SK-N-SH (cell line): ENCODE measurements around the gene PRKG1. TPM values are rescaled to one million over a fixed set of nuclear protein-coding genes. Genes with fewer than 3 reads are reported as not detected.

Source experiments
- CTCF ChIA-PET: fragments of 300-600, 350-600 bp; formaldehyde crosslinking; extraction: SDS; loops from one replicate; lab custom pipeline; 2021; lab: Yijun Ruan, JAX
- POLR2A ChIA-PET: fragments of 350-600 bp; sonication (Branson Sonifier 250); formaldehyde crosslinking; extraction: SDS; loops from one replicate; lab custom pipeline; 2020; ENCODE audit warnings: antibody characterized with exemption, inconsistent platforms; lab: Yijun Ruan, JAX
- DNase-seq: peaks from one replicate; pipeline ENCODE4 v3.0.0; 2012
- H2AFZ ChIP-seq: fragments of 200-600 bp; sonication (generic); 2 replicates; pipeline ENCODE4 v1.8.1; 2016; ENCODE audit warnings: antibody characterized with exemption, mild to moderate bottlenecking, low read depth
- H3F3A ChIP-seq: fragments of 200-600 bp; sonication (generic); replicated peaks from 2 replicates; pipeline ENCODE3; 2016; ENCODE audit warnings: antibody characterized with exemption, mild to moderate bottlenecking; ENCODE audit not compliant: insufficient read depth
- H3K27ac ChIP-seq, 2 experiments: fragments of 200-500 bp in 1 of 2; fragments of 200-600 bp in 1 of 2; sonication (Bioruptor generic) in 1 of 2; sonication (generic), shearing (Covaris generic) in 1 of 2; 2 replicates each; pipeline versions ENCODE4 v1.5.1 to v1.6.1; 2014 to 2016; ENCODE audit warnings: low read depth in 2 of 2, inconsistent platforms in 1 of 2, low read length in 1 of 2, mild to moderate bottlenecking in 1 of 2, mixed read lengths in 1 of 2
- H3K27me3 ChIP-seq: fragments of 200-600 bp; sonication (generic), shearing (Covaris generic); 2 replicates; pipeline ENCODE4 v1.6.1; 2016; ENCODE audit warnings: mixed run types; ENCODE audit not compliant: insufficient read depth
- H3K36me3 ChIP-seq, 2 experiments: fragments of 200-500 bp in 1 of 2; fragments of 200-600 bp in 1 of 2; sonication (Bioruptor generic) in 1 of 2; sonication (generic) in 1 of 2; replicated peaks in 1 of 2; 2 replicates each; pipeline versions ENCODE3 to v1.5.1; 2014 to 2016; ENCODE audit warnings: low read length in 1 of 2, mild to moderate bottlenecking in 1 of 2; ENCODE audit not compliant: insufficient read depth in 2 of 2, control insufficient read depth in 1 of 2
- H3K4me1 ChIP-seq, 2 experiments: fragments of 200-500 bp in 1 of 2; fragments of 200-600 bp in 1 of 2; sonication (Bioruptor generic) in 1 of 2; sonication (generic), shearing (Covaris generic) in 1 of 2; 2 replicates each; pipeline versions ENCODE4 v1.5.1 to v1.6.1; 2014 to 2016; ENCODE audit warnings: low read depth in 1 of 2, low read length in 1 of 2, mixed run types in 1 of 2; ENCODE audit not compliant: insufficient read depth in 2 of 2, control insufficient read depth in 1 of 2
- H3K4me2 ChIP-seq: fragments of 200-600 bp; sonication (generic), shearing (Covaris generic); 2 replicates; pipeline ENCODE4 v1.6.1; 2017; ENCODE audit warnings: mixed run types
- H3K4me3 ChIP-seq, 2 experiments: fragments of 200-500 bp in 1 of 2; fragments of 200-600 bp in 1 of 2; sonication (Bioruptor generic) in 1 of 2; sonication (generic), shearing (Covaris generic) in 1 of 2; 2 replicates each; pipeline versions ENCODE4 v1.5.1 to v1.8.1; 2014 to 2016; ENCODE audit warnings: low read depth in 2 of 2, inconsistent platforms in 1 of 2, low read length in 1 of 2, mild to moderate bottlenecking in 1 of 2, mixed read lengths in 1 of 2, moderate library complexity in 1 of 2
- H3K79me2 ChIP-seq: fragments of 200-600 bp; sonication (generic); 2 replicates; pipeline ENCODE4 v1.8.1; 2017; ENCODE audit warnings: mild to moderate bottlenecking; ENCODE audit not compliant: insufficient read depth
- H3K9ac ChIP-seq: fragments of 200-600 bp; sonication (generic); 2 replicates; pipeline ENCODE4 v1.6.1; 2017; ENCODE audit warnings: mixed run types
- H3K9me2 ChIP-seq: fragments of 200-600 bp; sonication (generic); 2 replicates; pipeline ENCODE4 v1.6.1; 2017; ENCODE audit warnings: mixed run types
- H3K9me3 ChIP-seq: fragments of 200-600 bp; sonication (generic); 2 replicates; pipeline ENCODE4 v1.6.1; 2017; ENCODE audit warnings: mixed run types, mild to moderate bottlenecking, moderate library complexity
- H4K20me1 ChIP-seq: fragments of 200-600 bp; sonication (generic); 2 replicates; pipeline ENCODE4 v1.6.1; 2017; ENCODE audit warnings: mild to moderate bottlenecking, mixed run types; ENCODE audit not compliant: insufficient read depth
- FOSL2 ChIP-seq: IDR thresholded peaks from 2 replicates; pipeline ENCODE4 v1.4.0; 2012; ENCODE audit warnings: low read depth, mild to moderate bottlenecking, moderate library complexity, borderline replicate concordance
- GABPA ChIP-seq: IDR thresholded peaks from 2 replicates; pipeline ENCODE4 v1.4.0; 2012; ENCODE audit warnings: low read depth, mild to moderate bottlenecking
- GATA2 ChIP-seq: sonication (generic); formaldehyde crosslinking; IDR thresholded peaks from 2 replicates; pipeline ENCODE4 v1.5.0; 2020; ENCODE audit warnings: mild to moderate bottlenecking, missing genetic modification reagents
- MEF2A ChIP-seq: IDR thresholded peaks from 2 replicates; pipeline ENCODE4 v1.4.0; 2012; ENCODE audit warnings: low read depth, borderline replicate concordance
- NFIC ChIP-seq: IDR thresholded peaks from 2 replicates; pipeline ENCODE4 v1.4.0; 2012; ENCODE audit warnings: borderline replicate concordance
- POLR2AphosphoS5 ChIP-seq: IDR thresholded peaks from 2 replicates; pipeline ENCODE4 v1.6.1; 2012; ENCODE audit warnings: low read depth, low read length
- RCOR1 ChIP-seq: fragments of 150-350 bp; IDR thresholded peaks from 2 replicates; pipeline ENCODE4 v1.6.1; 2017; ENCODE audit warnings: antibody characterized with exemption, low read length
- RFX5 ChIP-seq: IDR thresholded peaks from 2 replicates; pipeline ENCODE4 v1.6.1; 2012; ENCODE audit warnings: mild to moderate bottlenecking, improper control_type of control experiment, low read length
- SMC3 ChIP-seq: IDR thresholded peaks from 2 replicates; pipeline ENCODE4 v1.6.1; 2012; ENCODE audit warnings: low read depth, low read length, improper control_type of control experiment
- TCF12 ChIP-seq: IDR thresholded peaks from 2 replicates; pipeline ENCODE4 v1.4.0; 2012
- WGBS: methylation state at CpG from one replicate; pipeline ENCODE4 v1.1.6; 2017; ENCODE audit warnings: low lambda C conversion rate; 5-methylcytosine and 5-hydroxymethylcytosine counted together
- polyA plus RNA-seq, 3 experiments: library from polyadenylated mRNA; depleted of rRNA; stranded (reverse); fragments of >200 nt; gene quantifications; 2 replicates each; pipeline ENCODE4 v1.2.3, GENCODE V29; 2012
- TF ChIP-seq, protein P1 (sequence below): IDR thresholded peaks from 2 replicates; pipeline ENCODE4; 2012
- TF ChIP-seq, protein P2 (sequence below): IDR thresholded peaks from 2 replicates; pipeline ENCODE4 v1.4.0; 2012; ENCODE audit warnings: low read depth
- TF ChIP-seq, protein P3 (sequence below): fragments of 150-350 bp; IDR thresholded peaks from 2 replicates; pipeline ENCODE4 v1.6.1; 2017; ENCODE audit warnings: antibody characterized with exemption, low read length, low read depth, borderline replicate concordance
- TF ChIP-seq, protein P4 (sequence below): IDR thresholded peaks from 2 replicates; pipeline ENCODE4 v1.4.0; 2012; ENCODE audit warnings: low read depth, borderline replicate concordance
- TF ChIP-seq, protein P5 (sequence below): fragments of 200-600 bp; sonication (generic); IDR thresholded peaks from 2 replicates; pipeline ENCODE4 v1.6.1; 2017; ENCODE audit warnings: antibody characterized with exemption, mild to moderate bottlenecking, moderate library complexity
- TF ChIP-seq, protein P6 (sequence below): IDR thresholded peaks from 2 replicates; pipeline ENCODE4 v1.4.0; 2012; ENCODE audit warnings: low read depth, borderline replicate concordance

PRKG1 gene
- polyA plus RNA-seq, 1 of the 3 experiments (the other 2 are of a cell fraction), result 4.1 TPM

DNA sequence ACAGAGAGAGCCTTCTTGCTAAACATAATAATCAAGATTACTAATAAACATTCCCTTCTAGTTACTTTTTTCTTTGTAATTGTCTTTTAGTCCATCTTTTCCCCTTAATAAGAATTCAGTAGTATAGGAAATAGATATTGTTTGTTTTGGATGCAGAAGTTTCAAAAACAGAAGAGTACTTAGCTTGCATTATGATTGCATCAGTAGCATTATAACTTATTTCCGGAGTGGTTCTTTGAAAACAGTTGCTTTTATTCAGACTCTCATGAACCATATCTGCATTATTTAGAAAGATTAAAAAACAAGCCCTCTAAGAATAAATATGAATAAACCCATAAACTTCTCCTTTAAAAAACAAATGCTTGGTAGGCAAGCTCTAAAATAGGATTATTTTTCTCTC is 1205.8 kb downstream of the PRKG1 start (continued):
- TF ChIP-seq, protein P1, sequence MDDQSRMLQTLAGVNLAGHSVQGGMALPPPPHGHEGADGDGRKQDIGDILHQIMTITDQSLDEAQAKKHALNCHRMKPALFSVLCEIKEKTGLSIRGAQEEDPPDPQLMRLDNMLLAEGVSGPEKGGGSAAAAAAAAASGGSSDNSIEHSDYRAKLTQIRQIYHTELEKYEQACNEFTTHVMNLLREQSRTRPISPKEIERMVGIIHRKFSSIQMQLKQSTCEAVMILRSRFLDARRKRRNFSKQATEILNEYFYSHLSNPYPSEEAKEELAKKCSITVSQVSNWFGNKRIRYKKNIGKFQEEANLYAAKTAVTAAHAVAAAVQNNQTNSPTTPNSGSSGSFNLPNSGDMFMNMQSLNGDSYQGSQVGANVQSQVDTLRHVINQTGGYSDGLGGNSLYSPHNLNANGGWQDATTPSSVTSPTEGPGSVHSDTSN, result no peak

DNA sequence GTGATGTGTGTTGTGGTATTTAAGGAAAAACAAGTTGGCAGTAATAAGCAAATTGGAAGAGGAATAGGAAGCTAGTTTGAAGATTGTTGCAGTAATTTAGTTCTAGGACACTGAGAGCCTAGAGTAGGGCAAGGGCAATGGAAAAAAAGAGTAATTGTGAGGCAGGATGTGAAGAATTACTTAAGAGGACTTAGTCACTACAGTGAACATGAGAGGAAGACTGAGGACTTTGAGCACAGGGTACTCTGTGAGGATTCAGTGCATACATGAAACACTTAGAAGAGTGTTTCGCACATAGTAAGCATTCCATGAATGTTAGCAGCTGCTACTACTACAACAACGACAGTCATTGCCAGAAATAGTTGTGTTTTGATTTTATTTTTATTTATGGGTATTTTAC is 1208.9 kb downstream of the PRKG1 start:
- H3K36me3 ChIP-seq, result no peaks in the 10 kb centered on the region
- no peak overlapping the region for H3K4me2 ChIP-seq
- H3K79me2 ChIP-seq, result no peaks in the 10 kb centered on the region
- H3K9me2 ChIP-seq, result no peaks in the 10 kb centered on the region
- no peak overlapping the region for H3K4me3 ChIP-seq
- no peak overlapping the region for H3K27ac ChIP-seq
- POLR2A ChIA-PET, result no interaction called here
- H3F3A ChIP-seq, result no peaks in the 10 kb centered on the region
- H3K9ac ChIP-seq, result no peak overlapping the region
- H3K27me3 ChIP-seq, result no peaks in the 10 kb centered on the region
- no peak for DNase-seq
- no peaks in the 10 kb centered on the region for H3K9me3 ChIP-seq
- H3K4me1 ChIP-seq, result no peaks in the 10 kb centered on the region
- no peak overlapping the region for H2AFZ ChIP-seq
- no peak for TF ChIP-seq POLR2AphosphoS5
- TF ChIP-seq, protein P2, sequence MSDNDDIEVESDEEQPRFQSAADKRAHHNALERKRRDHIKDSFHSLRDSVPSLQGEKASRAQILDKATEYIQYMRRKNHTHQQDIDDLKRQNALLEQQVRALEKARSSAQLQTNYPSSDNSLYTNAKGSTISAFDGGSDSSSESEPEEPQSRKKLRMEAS, result no peak
- TF ChIP-seq NFIC, result no peak
- no peak for TF ChIP-seq SMC3
- TF ChIP-seq, protein P3, sequence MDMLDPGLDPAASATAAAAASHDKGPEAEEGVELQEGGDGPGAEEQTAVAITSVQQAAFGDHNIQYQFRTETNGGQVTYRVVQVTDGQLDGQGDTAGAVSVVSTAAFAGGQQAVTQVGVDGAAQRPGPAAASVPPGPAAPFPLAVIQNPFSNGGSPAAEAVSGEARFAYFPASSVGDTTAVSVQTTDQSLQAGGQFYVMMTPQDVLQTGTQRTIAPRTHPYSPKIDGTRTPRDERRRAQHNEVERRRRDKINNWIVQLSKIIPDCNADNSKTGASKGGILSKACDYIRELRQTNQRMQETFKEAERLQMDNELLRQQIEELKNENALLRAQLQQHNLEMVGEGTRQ, result no peak
- TF ChIP-seq, protein P4, sequence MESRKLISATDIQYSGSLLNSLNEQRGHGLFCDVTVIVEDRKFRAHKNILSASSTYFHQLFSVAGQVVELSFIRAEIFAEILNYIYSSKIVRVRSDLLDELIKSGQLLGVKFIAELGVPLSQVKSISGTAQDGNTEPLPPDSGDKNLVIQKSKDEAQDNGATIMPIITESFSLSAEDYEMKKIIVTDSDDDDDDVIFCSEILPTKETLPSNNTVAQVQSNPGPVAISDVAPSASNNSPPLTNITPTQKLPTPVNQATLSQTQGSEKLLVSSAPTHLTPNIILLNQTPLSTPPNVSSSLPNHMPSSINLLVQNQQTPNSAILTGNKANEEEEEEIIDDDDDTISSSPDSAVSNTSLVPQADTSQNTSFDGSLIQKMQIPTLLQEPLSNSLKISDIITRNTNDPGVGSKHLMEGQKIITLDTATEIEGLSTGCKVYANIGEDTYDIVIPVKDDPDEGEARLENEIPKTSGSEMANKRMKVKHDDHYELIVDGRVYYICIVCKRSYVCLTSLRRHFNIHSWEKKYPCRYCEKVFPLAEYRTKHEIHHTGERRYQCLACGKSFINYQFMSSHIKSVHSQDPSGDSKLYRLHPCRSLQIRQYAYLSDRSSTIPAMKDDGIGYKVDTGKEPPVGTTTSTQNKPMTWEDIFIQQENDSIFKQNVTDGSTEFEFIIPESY, result no peak
- TF ChIP-seq, protein P5, sequence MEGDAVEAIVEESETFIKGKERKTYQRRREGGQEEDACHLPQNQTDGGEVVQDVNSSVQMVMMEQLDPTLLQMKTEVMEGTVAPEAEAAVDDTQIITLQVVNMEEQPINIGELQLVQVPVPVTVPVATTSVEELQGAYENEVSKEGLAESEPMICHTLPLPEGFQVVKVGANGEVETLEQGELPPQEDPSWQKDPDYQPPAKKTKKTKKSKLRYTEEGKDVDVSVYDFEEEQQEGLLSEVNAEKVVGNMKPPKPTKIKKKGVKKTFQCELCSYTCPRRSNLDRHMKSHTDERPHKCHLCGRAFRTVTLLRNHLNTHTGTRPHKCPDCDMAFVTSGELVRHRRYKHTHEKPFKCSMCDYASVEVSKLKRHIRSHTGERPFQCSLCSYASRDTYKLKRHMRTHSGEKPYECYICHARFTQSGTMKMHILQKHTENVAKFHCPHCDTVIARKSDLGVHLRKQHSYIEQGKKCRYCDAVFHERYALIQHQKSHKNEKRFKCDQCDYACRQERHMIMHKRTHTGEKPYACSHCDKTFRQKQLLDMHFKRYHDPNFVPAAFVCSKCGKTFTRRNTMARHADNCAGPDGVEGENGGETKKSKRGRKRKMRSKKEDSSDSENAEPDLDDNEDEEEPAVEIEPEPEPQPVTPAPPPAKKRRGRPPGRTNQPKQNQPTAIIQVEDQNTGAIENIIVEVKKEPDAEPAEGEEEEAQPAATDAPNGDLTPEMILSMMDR, result no peak
- TF ChIP-seq GABPA, result no peak
- no peak for TF ChIP-seq FOSL2
- no peak for TF ChIP-seq TCF12
- no peak for TF ChIP-seq GATA2 (CRISPR knock-in tag)
- no peak for TF ChIP-seq MEF2A
- TF ChIP-seq, protein P6, sequence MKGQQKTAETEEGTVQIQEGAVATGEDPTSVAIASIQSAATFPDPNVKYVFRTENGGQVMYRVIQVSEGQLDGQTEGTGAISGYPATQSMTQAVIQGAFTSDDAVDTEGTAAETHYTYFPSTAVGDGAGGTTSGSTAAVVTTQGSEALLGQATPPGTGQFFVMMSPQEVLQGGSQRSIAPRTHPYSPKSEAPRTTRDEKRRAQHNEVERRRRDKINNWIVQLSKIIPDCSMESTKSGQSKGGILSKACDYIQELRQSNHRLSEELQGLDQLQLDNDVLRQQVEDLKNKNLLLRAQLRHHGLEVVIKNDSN, result no peak
- no peak for TF ChIP-seq RCOR1
- no peak for TF ChIP-seq RFX5
- no peaks in the 10 kb centered on the region for H4K20me1 ChIP-seq
- CTCF ChIA-PET, result no interaction called here
- 74% methylated on average over 2 of the region's 2 CpGs for WGBS
